ENCODE results near the gene MIS12.
A peak's percentile ranks its signal among the peaks of the same experiment; 100 is the strongest.

The MIS12 gene

DNA sequence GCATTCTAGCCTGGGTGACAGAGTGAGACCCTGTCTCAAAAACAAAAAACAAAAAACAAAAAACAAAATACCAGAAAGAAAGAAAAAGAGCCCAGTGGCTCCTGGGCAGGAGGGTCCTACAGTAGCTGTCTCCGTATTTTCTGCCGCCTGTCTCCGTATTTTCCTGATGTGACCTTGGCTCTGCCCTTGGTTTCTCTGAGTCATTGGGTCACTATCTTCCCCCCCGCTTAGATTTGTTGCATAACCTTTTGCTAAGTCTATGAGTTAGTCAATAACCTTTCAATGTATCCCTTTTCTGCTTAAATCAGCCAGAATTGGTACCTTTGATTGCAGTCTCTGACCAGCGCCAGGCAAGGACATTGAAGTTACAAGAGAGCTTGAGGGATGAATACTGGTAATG, 36.9 kb downstream of the MIS12 start:
- peaks cover 27% of the 10 kb centered on the region for H3K4me1 Mint-ChIP-seq
- TF ChIP-seq, protein P1, sequence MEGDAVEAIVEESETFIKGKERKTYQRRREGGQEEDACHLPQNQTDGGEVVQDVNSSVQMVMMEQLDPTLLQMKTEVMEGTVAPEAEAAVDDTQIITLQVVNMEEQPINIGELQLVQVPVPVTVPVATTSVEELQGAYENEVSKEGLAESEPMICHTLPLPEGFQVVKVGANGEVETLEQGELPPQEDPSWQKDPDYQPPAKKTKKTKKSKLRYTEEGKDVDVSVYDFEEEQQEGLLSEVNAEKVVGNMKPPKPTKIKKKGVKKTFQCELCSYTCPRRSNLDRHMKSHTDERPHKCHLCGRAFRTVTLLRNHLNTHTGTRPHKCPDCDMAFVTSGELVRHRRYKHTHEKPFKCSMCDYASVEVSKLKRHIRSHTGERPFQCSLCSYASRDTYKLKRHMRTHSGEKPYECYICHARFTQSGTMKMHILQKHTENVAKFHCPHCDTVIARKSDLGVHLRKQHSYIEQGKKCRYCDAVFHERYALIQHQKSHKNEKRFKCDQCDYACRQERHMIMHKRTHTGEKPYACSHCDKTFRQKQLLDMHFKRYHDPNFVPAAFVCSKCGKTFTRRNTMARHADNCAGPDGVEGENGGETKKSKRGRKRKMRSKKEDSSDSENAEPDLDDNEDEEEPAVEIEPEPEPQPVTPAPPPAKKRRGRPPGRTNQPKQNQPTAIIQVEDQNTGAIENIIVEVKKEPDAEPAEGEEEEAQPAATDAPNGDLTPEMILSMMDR (IDR thresholded peaks at IDR 0.05; ENCODE audit: unreplicated experiment in 3 of 3), result no peak
- no peak overlapping the region for H3K27ac Mint-ChIP-seq
- peaks cover 3% of the 10 kb centered on the region for H3K27me3 Mint-ChIP-seq (ENCODE audit: low read depth)
- no peaks in the 10 kb centered on the region for H3K9me3 Mint-ChIP-seq
- H3K4me3 Mint-ChIP-seq, result no peak overlapping the region
- H3K36me3 Mint-ChIP-seq (ENCODE audit: low read depth), result no peaks in the 10 kb centered on the region

DNA sequence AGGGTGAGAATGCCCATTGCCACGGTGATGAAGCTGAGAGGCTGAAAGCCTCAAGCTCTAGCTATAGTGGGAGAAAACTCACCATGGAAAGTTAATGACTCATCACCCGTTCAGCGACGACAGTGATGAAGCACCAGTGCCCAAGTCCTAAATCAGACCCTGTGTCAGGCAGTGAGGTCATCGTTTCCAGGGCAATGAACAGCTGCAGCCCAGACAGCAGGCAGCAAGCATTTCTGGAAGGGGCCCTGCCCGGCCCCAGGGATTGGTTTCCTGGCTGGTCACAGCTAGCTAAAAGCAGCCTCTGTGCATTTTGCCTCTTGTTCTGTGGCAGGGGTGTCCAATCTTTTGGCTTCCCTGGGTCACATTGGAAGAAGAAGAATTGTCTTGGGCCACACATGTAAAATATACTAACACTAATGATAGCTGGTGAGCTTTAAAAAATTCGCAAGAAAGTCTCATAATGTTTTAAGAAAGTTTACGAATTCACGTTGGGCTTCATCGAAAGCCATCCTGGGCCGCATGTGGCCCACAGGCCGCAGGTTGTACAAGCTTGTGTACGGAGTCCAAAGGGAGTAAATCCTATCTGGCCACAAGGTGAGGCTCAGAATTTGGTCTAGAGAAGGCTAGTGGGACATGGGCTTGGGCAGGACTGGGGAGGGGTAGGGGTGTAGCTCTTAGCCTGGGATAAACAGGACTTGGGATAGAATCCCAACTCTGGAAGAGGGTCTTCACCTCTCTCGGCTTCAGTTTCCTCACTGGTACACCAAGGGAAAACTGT, 40.6 kb downstream of the MIS12 start:
- Mint-ChIP-seq H3K36me3 (ENCODE audit: low read depth) (no peaks in the 10 kb centered on the region), H3K4me3 (peak overlapping the region in 2 of 3 experiments; percentile 28 to 37), H3K9me3 (peaks cover 3% of the 10 kb centered on the region)

GRCh38 chr17:5527601-5528250, 41.4 kb downstream of the MIS12 start:
- Mint-ChIP-seq H3K27me3 (ENCODE audit: low read depth) (no peaks in the 10 kb centered on the region), H3K36me3 (ENCODE audit: low read depth) (no peaks in the 10 kb centered on the region), H3K4me1 (peaks cover 44% of the 10 kb centered on the region), H3K4me3 (no peak overlapping the region), H3K27ac (peak overlapping the region; percentile 94 to 97 (median 95)), H3K9me3 (peaks cover 3% of the 10 kb centered on the region)
- TF ChIP-seq, protein P1 (IDR thresholded peaks at IDR 0.05; ENCODE audit: unreplicated experiment in 3 of 3), result no peak

More for the DNA sequence above, 40.6 kb downstream of the MIS12 start:
- Mint-ChIP-seq H3K27ac (peak overlapping the region; percentile 94 to 97 (median 95)), H3K4me1 (peaks cover 44% of the 10 kb centered on the region), H3K27me3 (ENCODE audit: low read depth) (no peaks in the 10 kb centered on the region)
- TF ChIP-seq, protein P1 (IDR thresholded peaks at IDR 0.05; ENCODE audit: unreplicated experiment in 3 of 3), result no peak

GRCh38 chr17:5530265-5531084, 44.1 kb downstream of the MIS12 start:
- H3K4me1 Mint-ChIP-seq, result peaks cover 39% of the 10 kb centered on the region

GRCh38 chr17:5531085-5531418, 44.7 kb downstream of the MIS12 start:
- Mint-ChIP-seq H3K4me3 (peak overlapping the region; percentile 39 to 74 (median 67)), H3K4me1 (peaks cover 39% of the 10 kb centered on the region), H3K27ac (peak overlapping the region; percentile 76 to 95 (median 87)), H3K27me3 (ENCODE audit: low read depth) (no peaks in the 10 kb centered on the region), H3K36me3 (ENCODE audit: low read depth) (no peaks in the 10 kb centered on the region), H3K9me3 (peaks cover 3% of the 10 kb centered on the region)
- TF ChIP-seq, protein P1 (IDR thresholded peaks at IDR 0.05; ENCODE audit: unreplicated experiment in 3 of 3), result no peak

More at GRCh38 chr17:5530265-5531084, 44.1 kb downstream of the MIS12 start:
- H3K9me3 Mint-ChIP-seq, result peaks cover 3% of the 10 kb centered on the region
- peak overlapping the region; percentile 76 to 95 (median 87) for H3K27ac Mint-ChIP-seq
- no peaks in the 10 kb centered on the region for H3K36me3 Mint-ChIP-seq (ENCODE audit: low read depth)
- H3K27me3 Mint-ChIP-seq (ENCODE audit: low read depth), result no peaks in the 10 kb centered on the region
- TF ChIP-seq, protein P1 (IDR thresholded peaks at IDR 0.05; ENCODE audit: unreplicated experiment in 3 of 3), result no peak
- peak overlapping the region; percentile 39 to 74 (median 67) for H3K4me3 Mint-ChIP-seq
